AG10803 (cell line): Measurements from ENCODE around the gene PAX7.

Experiments
- DNase-seq: peaks from one replicate; pipeline ENCODE4 v3.0.0; 2010; ENCODE audit warnings: low read depth
- H3K4me3 ChIP-seq: 2 replicates; pipeline ENCODE4 v1.5.1; 2011; ENCODE audit warnings: mild to moderate bottlenecking, low read length, control low read depth
- TF ChIP-seq, protein P1 (sequence below): conservative IDR thresholded peaks from 2 replicates; pipeline ENCODE4 v1.5.1; 2011; ENCODE audit warnings: mild to moderate bottlenecking, low read length, control low read depth, inconsistent platforms

The PAX7 gene

DNA sequence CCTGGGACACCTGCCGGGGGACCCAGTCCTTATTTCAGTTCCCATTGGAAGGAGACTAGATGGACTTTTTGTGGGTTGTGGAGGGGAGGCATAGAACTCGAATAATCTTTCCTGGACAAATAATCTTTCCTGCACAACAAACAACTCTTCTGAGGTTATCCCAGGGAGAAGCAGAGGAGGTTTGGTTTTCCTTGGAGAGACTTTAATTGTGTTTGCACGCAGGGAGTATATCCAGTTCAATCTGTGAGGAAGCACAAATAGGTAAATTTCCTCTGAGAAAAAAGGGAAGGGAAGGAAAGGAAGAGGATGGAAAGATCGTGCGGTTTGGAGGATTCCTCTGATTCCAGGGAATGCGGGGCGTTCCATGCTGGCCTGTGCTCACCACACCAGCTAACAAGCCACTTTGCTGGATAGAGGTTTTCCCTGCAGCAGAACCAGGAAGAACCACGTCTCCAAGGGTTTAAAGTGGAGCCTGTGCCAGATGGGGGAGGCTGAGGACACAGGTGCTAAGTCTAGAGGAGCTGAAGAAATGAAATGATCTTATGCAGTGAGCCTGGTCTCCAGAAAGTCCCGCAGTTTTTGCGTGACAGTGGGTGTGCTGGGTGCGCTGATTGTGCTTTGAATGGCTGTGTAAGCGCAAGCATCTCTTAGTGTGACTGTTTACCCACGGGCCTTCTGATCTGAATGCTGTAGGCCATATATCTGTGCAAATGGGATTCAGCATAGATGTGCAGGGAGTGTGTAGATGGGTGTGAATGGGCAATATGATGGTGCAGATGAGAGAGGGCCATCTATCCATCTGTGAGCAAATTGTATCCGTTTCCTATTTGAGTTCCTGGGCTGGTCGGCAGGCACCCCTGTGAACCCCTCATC is 7.6 kb downstream of the PAX7 start:
- TF ChIP-seq, protein P1, sequence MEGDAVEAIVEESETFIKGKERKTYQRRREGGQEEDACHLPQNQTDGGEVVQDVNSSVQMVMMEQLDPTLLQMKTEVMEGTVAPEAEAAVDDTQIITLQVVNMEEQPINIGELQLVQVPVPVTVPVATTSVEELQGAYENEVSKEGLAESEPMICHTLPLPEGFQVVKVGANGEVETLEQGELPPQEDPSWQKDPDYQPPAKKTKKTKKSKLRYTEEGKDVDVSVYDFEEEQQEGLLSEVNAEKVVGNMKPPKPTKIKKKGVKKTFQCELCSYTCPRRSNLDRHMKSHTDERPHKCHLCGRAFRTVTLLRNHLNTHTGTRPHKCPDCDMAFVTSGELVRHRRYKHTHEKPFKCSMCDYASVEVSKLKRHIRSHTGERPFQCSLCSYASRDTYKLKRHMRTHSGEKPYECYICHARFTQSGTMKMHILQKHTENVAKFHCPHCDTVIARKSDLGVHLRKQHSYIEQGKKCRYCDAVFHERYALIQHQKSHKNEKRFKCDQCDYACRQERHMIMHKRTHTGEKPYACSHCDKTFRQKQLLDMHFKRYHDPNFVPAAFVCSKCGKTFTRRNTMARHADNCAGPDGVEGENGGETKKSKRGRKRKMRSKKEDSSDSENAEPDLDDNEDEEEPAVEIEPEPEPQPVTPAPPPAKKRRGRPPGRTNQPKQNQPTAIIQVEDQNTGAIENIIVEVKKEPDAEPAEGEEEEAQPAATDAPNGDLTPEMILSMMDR = no peak
- no peak overlapping the region for H3K4me3 ChIP-seq
- no peak for DNase-seq

DNA sequence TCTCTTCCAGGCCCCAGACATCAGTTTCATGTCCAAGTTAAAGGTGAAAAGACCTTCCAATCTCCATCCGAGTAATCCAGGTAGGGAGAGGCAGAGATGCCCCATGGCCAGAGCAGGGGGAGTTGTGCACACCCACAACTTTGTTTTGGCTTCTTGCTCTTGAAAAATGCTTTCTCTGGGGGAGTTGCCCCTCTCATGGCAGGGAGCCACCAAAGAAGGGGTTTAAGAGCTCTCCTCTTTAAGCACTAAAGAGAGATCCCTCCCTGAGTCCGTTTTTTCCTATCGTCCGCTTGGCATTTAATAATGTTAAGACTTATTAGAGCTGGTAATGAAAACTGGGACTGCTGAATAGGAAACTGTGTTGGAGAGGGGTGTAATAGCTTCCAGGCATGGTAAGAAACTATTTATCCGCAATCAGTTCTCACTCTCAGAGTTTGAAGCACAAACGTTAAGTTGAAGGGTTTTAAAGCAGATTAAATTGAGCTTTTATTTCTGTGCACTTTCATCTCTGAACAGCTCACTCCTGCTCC is 8.3 kb downstream of the PAX7 start:
- DNase-seq = no peak

DNA sequence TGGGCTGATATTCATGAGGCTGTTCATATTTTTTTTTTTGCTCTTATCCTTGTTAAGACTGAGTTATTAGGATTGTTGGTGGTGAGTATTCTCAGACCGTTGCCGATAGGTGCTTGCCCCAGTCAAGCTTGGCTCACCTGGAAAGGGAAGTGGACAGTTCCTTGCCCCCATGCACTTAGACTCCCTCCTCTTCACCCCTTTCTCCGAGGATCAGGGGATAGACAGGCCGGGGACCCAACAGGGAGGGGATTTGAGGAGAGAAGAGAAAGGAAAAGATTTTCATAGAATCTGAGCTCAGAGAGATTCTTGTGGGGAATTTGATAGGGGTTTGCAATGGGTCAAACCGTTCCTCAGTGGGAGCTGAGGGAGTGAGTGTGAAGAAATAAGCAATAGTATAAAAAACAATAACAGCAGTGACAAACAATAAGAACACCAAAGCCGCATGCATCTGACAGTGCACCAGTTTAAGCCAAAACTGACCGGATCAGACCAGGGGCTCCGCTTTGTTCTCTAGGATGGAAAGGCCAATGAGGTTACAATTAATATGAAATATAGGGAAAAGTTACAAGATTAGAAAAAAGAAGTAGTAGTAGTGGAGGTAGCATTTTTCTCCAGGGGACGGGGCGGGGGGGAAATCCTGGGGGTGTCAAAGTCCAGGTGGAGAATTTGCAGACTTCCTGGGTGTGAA is 8.9 kb downstream of the PAX7 start:
- H3K4me3 ChIP-seq = no peak overlapping the region
- TF ChIP-seq, protein P1 = no peak
- no peak for DNase-seq

More for the DNA sequence above, 8.3 kb downstream of the PAX7 start:
- TF ChIP-seq, protein P1 = no peak
- no peak overlapping the region for H3K4me3 ChIP-seq

DNA sequence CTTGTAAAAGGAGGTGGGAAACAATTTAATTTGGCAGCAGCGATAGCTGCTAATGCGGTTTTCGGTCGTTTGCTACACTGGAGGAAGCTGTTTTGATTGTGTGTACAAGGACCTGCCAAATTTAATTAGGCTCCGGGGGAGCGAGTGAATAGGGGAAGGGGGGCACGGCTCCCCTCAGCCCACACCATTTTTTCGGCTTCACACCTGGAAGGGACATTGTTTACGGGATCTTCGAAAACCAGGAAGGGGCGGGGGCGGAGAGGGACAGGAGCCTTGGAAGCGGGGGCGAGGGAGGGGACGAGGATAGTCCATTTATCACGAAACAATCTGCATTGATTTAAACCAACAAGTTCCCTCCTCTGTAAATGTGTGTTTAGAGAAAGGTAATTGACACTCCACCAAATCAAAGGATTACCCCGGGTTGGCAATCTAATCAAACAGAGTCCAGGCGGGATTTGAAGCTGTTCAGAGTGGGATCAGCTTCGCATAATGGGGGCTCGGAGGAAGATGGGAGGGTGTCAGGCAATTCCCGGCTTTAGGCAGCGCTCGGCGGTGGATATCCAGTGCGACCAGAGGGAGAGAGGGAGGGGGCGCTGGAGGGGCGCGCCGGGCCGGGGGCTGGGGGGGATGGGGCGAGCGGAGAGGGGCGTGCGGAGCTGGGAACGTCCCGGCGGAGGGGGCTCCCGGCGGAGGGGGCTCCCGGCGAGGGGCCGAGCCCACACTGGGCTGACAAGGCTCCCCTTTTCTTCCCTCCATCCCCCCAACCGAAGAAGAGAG is 9.8 kb downstream of the PAX7 start:
- TF ChIP-seq, protein P1 = no peak
- no peak overlapping the region for H3K4me3 ChIP-seq
- no peak for DNase-seq

DNA sequence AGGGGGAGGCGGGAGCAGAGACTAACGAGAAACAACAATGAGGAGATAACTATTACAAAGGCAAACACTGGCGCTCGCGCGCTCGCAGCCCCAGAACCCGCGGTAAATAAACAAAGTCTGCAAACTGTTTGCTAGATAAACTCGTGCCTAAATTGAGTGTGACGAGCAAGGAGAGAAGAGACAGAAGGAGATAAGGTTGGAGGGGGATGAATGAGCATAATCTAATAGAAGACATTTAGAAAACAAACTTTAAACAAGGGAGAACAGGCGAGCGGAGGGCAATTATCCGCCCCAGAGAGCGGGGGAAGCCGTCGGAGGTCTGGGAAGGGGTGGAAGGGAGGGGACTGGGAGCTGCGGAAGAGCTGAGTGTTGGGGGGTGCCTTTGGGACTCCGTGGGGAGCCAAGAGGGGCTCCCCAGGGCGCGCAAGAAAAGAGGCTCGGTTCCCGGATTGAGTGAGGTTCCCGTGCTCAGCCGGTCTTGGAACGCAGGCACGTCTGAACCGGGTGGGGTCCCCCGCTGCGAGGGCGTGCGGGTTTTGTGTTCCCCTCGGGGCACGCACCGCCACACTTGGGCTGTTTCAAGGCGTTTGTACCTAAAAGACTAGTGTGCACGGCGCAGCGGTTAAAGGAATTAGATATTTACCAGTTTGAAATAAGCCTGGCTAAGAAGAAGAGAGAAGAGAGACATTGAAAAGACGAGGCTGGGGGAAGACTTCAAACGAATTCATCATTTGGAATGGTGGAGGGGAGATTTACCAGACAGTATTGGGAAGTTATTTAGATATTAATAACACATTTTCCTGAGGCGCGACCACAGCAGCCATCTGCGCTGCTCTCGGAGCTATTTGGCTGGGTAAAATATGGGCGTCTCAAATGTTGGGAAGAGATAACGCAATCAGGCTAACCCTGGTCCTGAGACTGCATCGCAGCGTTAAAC is 10.6 kb downstream of the PAX7 start:
- TF ChIP-seq, protein P1 = no peak
- no peak overlapping the region for H3K4me3 ChIP-seq
- DNase-seq = no peak
